Endothelial cell of umbilical vein (primary cell): Measurements from ENCODE around the gene WDFY2. TPM values are rescaled to one million over a fixed set of nuclear protein-coding genes. Genes with fewer than 3 reads are reported as not detected.

Experiments used
- BruUV-seq: library from RNA; stranded (reverse); fragments of 400-500 nt; replicated peaks from 2 replicates; lab custom pipeline; 2021; lab: Mats Ljungman, UMichigan
- CTCF ChIA-PET: fragments of 300-600, 350-600 bp; sonication (Branson Sonifier 250); formaldehyde crosslinking; loops from one replicate; lab custom pipeline; 2021; ENCODE audit warnings: antibody characterized with exemption, inconsistent platforms; lab: Charles Lee
- POLR2A ChIA-PET: fragments of 300-600, 350-600 bp; sonication (Branson Sonifier 250); formaldehyde crosslinking; loops from one replicate; lab custom pipeline; 2021; ENCODE audit warnings: antibody characterized with exemption, inconsistent platforms; lab: Charles Lee
- DNase-seq: peaks from one replicate; pipeline ENCODE4 v3.0.0-alpha.2; 2011; ENCODE audit warnings: low read depth, low spot score
- FAIRE-seq: peaks from 2 replicates; lab custom pipeline; 2011; peaks lifted over from hg19 to GRCh38; lab: Jason Lieb, UNC
- H2AFZ ChIP-seq: 2 replicates; pipeline ENCODE4 v1.6.0; 2012; ENCODE audit warnings: low read depth, low read length, control low read depth, inconsistent platforms
- H3K27ac ChIP-seq: 2 replicates; pipeline ENCODE4 v1.5.1; 2011; ENCODE audit warnings: low read depth, mild to moderate bottlenecking, control low read depth, low read length, moderate library complexity; ENCODE audit not compliant: insufficient read depth
- H3K27me3 ChIP-seq, 2 experiments: 2 replicates each; pipeline versions ENCODE4 v1.6.0 to v1.6.1; 2011; ENCODE audit warnings: low read length in 2 of 2, mixed read lengths in 1 of 2; ENCODE audit not compliant: control insufficient read depth in 2 of 2, insufficient read depth in 2 of 2
- H3K36me3 ChIP-seq, 2 experiments: 2 replicates in 1 of 2; 3 replicates in 1 of 2; pipeline ENCODE4 v1.5.1; 2011; ENCODE audit warnings: low read length in 2 of 2, mild to moderate bottlenecking in 1 of 2, moderate library complexity in 1 of 2; ENCODE audit not compliant: control insufficient read depth in 2 of 2, insufficient read depth in 2 of 2; ENCODE audit errors: extremely low read depth in 1 of 2
- H3K4me1 ChIP-seq: 3 replicates; pipeline ENCODE4 v1.5.1; 2011; ENCODE audit warnings: mild to moderate bottlenecking, low read length; ENCODE audit not compliant: control insufficient read depth, insufficient read depth; ENCODE audit errors: extremely low read depth
- H3K4me2 ChIP-seq: 2 replicates; pipeline ENCODE4 v1.6.1; 2011; ENCODE audit warnings: low read length, control low read depth, mixed read lengths; ENCODE audit not compliant: insufficient read depth
- H3K4me3 ChIP-seq, 3 experiments: fragments of 200-600 bp in 1 of 3; sonication (generic), shearing (Covaris generic) in 1 of 3; replicated peaks in 1 of 3; 2 replicates each; pipeline ENCODE4 v1.5.1; 2011 to 2016; ENCODE audit warnings: control low read depth in 3 of 3, low read length in 3 of 3, mild to moderate bottlenecking in 2 of 3, inconsistent platforms in 1 of 3, low read depth in 1 of 3, moderate library complexity in 1 of 3; ENCODE audit not compliant: insufficient read depth in 1 of 3
- H3K79me2 ChIP-seq: 2 replicates; pipeline ENCODE4 v1.6.0; 2012; ENCODE audit warnings: low read length, inconsistent platforms; ENCODE audit not compliant: control insufficient read depth, insufficient read depth
- H3K9ac ChIP-seq: replicated peaks from 2 replicates; pipeline ENCODE3; 2011; ENCODE audit warnings: low read length, control low read depth; ENCODE audit not compliant: insufficient read depth; ENCODE audit errors: extremely low read depth
- H3K9me1 ChIP-seq: replicated peaks from 3 replicates; pipeline ENCODE4 v1.6.0; 2011; ENCODE audit warnings: mild to moderate bottlenecking, low read length; ENCODE audit not compliant: control insufficient read depth, insufficient read depth; ENCODE audit errors: extremely low read depth
- H3K9me3 ChIP-seq: replicated peaks from 2 replicates; pipeline ENCODE4 v1.5.1; 2012; ENCODE audit warnings: low read length, inconsistent platforms; ENCODE audit not compliant: control insufficient read depth, insufficient read depth
- H4K20me1 ChIP-seq: replicated peaks from 2 replicates; pipeline ENCODE3; 2011; ENCODE audit warnings: mild to moderate bottlenecking, low read length; ENCODE audit not compliant: control insufficient read depth, insufficient read depth; ENCODE audit errors: extremely low read depth
- FOS ChIP-seq: IDR thresholded peaks from 2 replicates; pipeline ENCODE4 v1.6.1; 2011; ENCODE audit warnings: mild to moderate bottlenecking, low read length, moderate library complexity, borderline replicate concordance; ENCODE audit not compliant: insufficient read depth
- GATA2 ChIP-seq: IDR thresholded peaks from 2 replicates; pipeline ENCODE4 v1.7.0; 2011; ENCODE audit warnings: low read depth, mild to moderate bottlenecking, moderate library complexity, mixed read lengths, low read length; ENCODE audit not compliant: insufficient read length, insufficient read depth
- JUN ChIP-seq: IDR thresholded peaks from 2 replicates; pipeline ENCODE4 v1.6.1; 2011; ENCODE audit warnings: borderline replicate concordance, low read depth; ENCODE audit not compliant: insufficient read length, insufficient read depth
- POLR2A ChIP-seq: IDR thresholded peaks from 2 replicates; pipeline ENCODE4 v1.6.1; 2012; ENCODE audit warnings: low read depth, mild to moderate bottlenecking, control low read depth, low read length
- dilution Hi-C: fragments of 300-500 bp; cut with MboI; formaldehyde crosslinking; loops from one replicate; pipeline ENCODE4 v1.15.0; 2019; ENCODE audit warnings: low sequenced_read_pairs; ENCODE audit not compliant: extremely low pct_ligation_motif_present
- intact Hi-C: fragments of 100-400 bp; cut with micrococcal nuclease; formaldehyde crosslinking; loops from one replicate; pipeline ENCODE4 v1.10.0; 2022
- polyA plus RNA-seq, 4 experiments: library from polyadenylated mRNA; depleted of rRNA in 3 of 4; stranded (reverse) in 3 of 4; unstranded in 1 of 4; fragments of >200 nt; gene quantifications; 2 replicates each; pipeline versions ENCODE4 v1.2.1 to v1.2.3, GENCODE V29; 2011 to 2012; ENCODE audit warnings: missing spikeins in 1 of 4
- total RNA-seq: library from RNA; stranded (reverse); gene quantifications from 2 replicates; pipeline ENCODE4 v1.2.3, GENCODE V29; 2021
- TF ChIP-seq, protein P1 (sequence below), 2 donors: IDR thresholded peaks; 1 replicate in 1 of 2; 2 replicates in 1 of 2; pipeline ENCODE4 v1.5.1; 2011; ENCODE audit warnings: low read length in 2 of 2, mild to moderate bottlenecking in 2 of 2, moderate library complexity in 2 of 2, control low read depth in 1 of 2, inconsistent platforms in 1 of 2, low read depth in 1 of 2; ENCODE audit not compliant: insufficient read depth in 1 of 2; ENCODE audit errors: extremely low read depth in 1 of 2
- TF ChIP-seq, protein P2 (sequence below): IDR thresholded peaks from 2 replicates; pipeline ENCODE4 v1.6.1; 2011; ENCODE audit not compliant: insufficient read depth, insufficient read length

Gene WDFY2
- total and polyA plus RNA-seq, 2 donors (not counting 3 experiments of a cell fraction or from before 2014, with no cell fraction given), result 2.1 to 5.5 TPM

DNA sequence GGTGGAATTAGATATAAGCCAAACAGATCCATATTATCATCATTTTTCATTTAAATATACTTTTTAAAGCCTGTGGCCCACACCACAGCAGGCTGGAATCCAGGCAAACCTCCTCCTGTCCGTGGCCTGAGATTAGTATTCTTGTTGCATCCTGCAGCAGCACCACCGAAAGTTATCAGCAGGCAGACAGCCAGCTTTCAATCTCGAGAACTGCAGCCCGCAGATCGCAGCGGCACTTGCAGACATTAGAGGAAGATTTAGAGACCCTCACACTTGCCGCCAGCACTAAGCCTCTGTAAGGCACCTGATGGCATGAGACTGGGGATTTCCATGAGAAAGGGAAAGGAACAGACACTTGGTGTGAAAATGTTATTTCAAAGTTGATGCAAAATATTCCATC is 212.3 kb downstream of the WDFY2 start:
- intact Hi-C loops (loop anchor here (2.0 to 10.0 kb wide), 2 partner anchors 362 to 572 kb away; partner anchors contain the start of gene FAM124A), dilution Hi-C loops (no loop called here)
- Histone ChIP-seq H2AFZ (no peak overlapping the region), H3K79me2 (no peaks in the 10 kb centered on the region), H4K20me1 (no peaks in the 10 kb centered on the region), H3K9me1 (no peaks in the 10 kb centered on the region), H3K27ac (no peak overlapping the region), H3K9me3 (no peaks in the 10 kb centered on the region), H3K4me3 (no peak overlapping the region), H3K4me2 (no peak overlapping the region), H3K27me3 (no peaks in the 10 kb centered on the region), H3K9ac (no peak overlapping the region), H3K36me3 (no peaks in the 10 kb centered on the region), H3K4me1 (peaks cover 11% of the 10 kb centered on the region)
- POLR2A ChIA-PET, result interaction anchor here (2.5 kb wide), 1 partner anchor 344 kb away, joined by 13 read pairs; the partner anchor contains the start of gene INTS6
- FAIRE-seq (no peak), DNase-seq (no peak)
- TF ChIP-seq, protein P1, sequence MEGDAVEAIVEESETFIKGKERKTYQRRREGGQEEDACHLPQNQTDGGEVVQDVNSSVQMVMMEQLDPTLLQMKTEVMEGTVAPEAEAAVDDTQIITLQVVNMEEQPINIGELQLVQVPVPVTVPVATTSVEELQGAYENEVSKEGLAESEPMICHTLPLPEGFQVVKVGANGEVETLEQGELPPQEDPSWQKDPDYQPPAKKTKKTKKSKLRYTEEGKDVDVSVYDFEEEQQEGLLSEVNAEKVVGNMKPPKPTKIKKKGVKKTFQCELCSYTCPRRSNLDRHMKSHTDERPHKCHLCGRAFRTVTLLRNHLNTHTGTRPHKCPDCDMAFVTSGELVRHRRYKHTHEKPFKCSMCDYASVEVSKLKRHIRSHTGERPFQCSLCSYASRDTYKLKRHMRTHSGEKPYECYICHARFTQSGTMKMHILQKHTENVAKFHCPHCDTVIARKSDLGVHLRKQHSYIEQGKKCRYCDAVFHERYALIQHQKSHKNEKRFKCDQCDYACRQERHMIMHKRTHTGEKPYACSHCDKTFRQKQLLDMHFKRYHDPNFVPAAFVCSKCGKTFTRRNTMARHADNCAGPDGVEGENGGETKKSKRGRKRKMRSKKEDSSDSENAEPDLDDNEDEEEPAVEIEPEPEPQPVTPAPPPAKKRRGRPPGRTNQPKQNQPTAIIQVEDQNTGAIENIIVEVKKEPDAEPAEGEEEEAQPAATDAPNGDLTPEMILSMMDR (IDR thresholded peaks at IDR 0.05; ENCODE audit: extremely low read depth in 1 of 2, insufficient read depth in 1 of 2, low read depth in 1 of 2, low read length in 2 of 2), result no peak
- TF ChIP-seq JUN, result no peak
- no peak for TF ChIP-seq FOS
- TF ChIP-seq POLR2A, result no peak
- no peak for TF ChIP-seq GATA2
- TF ChIP-seq, protein P2, sequence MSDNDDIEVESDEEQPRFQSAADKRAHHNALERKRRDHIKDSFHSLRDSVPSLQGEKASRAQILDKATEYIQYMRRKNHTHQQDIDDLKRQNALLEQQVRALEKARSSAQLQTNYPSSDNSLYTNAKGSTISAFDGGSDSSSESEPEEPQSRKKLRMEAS, result no peak
- CTCF ChIA-PET, result interaction anchor here (0.6 to 4.4 kb wide), 9 partner anchors 52 to 671 kb away, joined by 3 to 61 read pairs (median 16); no protein-coding TSS in a partner anchor
- BruUV-seq, result no TSS peak
